ENCODE data around the gene F13B.
A peak's percentile ranks its signal among the peaks of the same experiment; 100 is the strongest.

DNA sequence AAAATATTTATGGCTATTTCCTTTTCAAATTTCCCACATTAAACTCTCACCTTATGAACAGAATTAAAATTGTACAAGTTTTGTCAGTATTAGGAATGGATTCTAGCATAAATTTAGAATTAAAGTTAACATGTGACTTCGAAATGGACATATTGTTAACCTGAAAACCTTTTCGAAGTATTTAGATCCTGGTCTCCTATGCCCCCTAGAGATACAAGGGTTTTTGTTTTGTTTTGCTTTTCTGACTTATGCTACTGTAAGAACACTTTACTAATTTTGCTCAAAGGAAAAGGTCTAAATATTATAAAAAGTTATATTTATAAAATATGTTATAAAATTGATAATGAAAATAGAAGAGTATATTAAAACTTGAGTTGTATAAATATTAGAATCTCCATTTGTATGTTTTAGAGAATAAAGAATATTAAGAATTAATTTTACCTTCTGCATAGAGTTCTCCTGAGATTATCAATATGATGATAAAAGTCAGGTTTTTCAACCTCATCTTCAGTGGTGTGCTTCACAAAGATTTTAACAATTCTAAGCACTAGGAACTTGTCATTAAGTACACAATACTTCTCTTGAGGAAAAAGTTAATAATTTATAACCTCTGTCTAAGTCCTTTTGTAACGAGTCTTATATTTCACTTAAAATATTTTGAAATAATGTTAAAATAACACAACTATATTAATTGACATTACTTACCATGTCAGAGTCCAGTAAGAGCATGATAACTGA is at the start of gene F13B:
- TF ChIP-seq, protein P1, sequence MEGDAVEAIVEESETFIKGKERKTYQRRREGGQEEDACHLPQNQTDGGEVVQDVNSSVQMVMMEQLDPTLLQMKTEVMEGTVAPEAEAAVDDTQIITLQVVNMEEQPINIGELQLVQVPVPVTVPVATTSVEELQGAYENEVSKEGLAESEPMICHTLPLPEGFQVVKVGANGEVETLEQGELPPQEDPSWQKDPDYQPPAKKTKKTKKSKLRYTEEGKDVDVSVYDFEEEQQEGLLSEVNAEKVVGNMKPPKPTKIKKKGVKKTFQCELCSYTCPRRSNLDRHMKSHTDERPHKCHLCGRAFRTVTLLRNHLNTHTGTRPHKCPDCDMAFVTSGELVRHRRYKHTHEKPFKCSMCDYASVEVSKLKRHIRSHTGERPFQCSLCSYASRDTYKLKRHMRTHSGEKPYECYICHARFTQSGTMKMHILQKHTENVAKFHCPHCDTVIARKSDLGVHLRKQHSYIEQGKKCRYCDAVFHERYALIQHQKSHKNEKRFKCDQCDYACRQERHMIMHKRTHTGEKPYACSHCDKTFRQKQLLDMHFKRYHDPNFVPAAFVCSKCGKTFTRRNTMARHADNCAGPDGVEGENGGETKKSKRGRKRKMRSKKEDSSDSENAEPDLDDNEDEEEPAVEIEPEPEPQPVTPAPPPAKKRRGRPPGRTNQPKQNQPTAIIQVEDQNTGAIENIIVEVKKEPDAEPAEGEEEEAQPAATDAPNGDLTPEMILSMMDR (conservative IDR thresholded peaks at IDR 0.05): peak; percentile 31
- TF ChIP-seq ZFX (IDR thresholded peaks at IDR 0.05): no peak

Data from C4-2B (cell line).